Testis (tissue), 3 donors: ENCODE results near the gene NIPBL. TPM values are rescaled to one million over a fixed set of nuclear protein-coding genes. Genes with fewer than 3 reads are reported as not detected.
A peak's percentile ranks its signal among the peaks of the same experiment; 100 is the strongest.

Source experiments
- DNase-seq: peaks from one replicate; pipeline ENCODE4 v3.0.0-alpha.2; 2019
- H3K27ac ChIP-seq, 2 donors: fragments of 200-600 bp; sonication (generic); one replicate each; pipeline ENCODE4 v1.5.1; 2019
- H3K27me3 ChIP-seq: fragments of 200-600 bp; sonication (generic); one replicate; pipeline ENCODE4 v1.5.1; 2019
- H3K36me3 ChIP-seq: fragments of 200-600 bp; sonication (generic); one replicate; pipeline ENCODE4 v1.5.1; 2017; ENCODE audit warnings: low read depth; ENCODE audit errors: missing control alignments
- H3K4me1 ChIP-seq: fragments of 200-600 bp; sonication (generic); one replicate; pipeline ENCODE4 v1.5.1; 2019
- H3K4me3 ChIP-seq, 2 donors: fragments of 200-600 bp; sonication (generic); one replicate each; pipeline ENCODE4 v1.5.1; 2017 to 2019
- H3K9me3 ChIP-seq: fragments of 200-600 bp; sonication (generic); one replicate; pipeline ENCODE4 v1.5.1; 2017
- POLR2A ChIP-seq: fragments of 450-650 bp; IDR thresholded peaks from one replicate; pipeline ENCODE4 v1.6.1; 2017; ENCODE audit warnings: antibody characterized with exemption, mild to moderate bottlenecking, moderate library complexity
- WGBS, 2 donors: methylation state at CpG; one replicate each; pipeline ENCODE4 v1.1.5; 2018; 5-methylcytosine and 5-hydroxymethylcytosine counted together
- intact Hi-C: fragments of 100-400 bp; cut with DNase I; formaldehyde crosslinking; loops from one replicate; pipeline ENCODE4 v1.15.1; 2023; ENCODE audit warnings: low total_unique reads
- polyA plus RNA-seq: library from polyadenylated mRNA; stranded (reverse); fragments of 350-450 nt; fragmentation: Illumina TruSeq; extraction: RNeasy Lipid Tissue Mini Kit (QIAGEN cat#74804); gene quantifications from one replicate; pipeline ENCODE4 v1.2.3, GENCODE V29; 2014; ENCODE audit warnings: low read depth, low replicate concordance; ENCODE audit not compliant: insufficient read depth
- total RNA-seq, 2 donors: library from RNA; depleted of rRNA; stranded (reverse); fragments of >200 nt; gene quantifications; one replicate each; pipeline ENCODE4 v1.2.3, GENCODE V29; 2016
- TF ChIP-seq, protein P1 (sequence below), 3 experiments: fragments of 450-650 bp in 2 of 3; fragments of 200-600 bp in 1 of 3; sonication (generic) in 1 of 3; IDR thresholded peaks; one replicate each; pipeline ENCODE4 v1.5.1; 2016 to 2019; ENCODE audit warnings: antibody characterized with exemption in 3 of 3, mild to moderate bottlenecking in 2 of 3, moderate library complexity in 1 of 3

The NIPBL gene
- total and polyA plus RNA-seq, 3 donors from 2014 or later: 13.8 to 80.2 (median 76.6) TPM

GRCh38 chr5:36855141-36855495 lies 21.5 kb upstream of the NIPBL start:
- intact Hi-C loops: no loop called here
- 25 to 27% methylated on average over 10 of the region's 10 CpGs for WGBS, 2 donors
- Histone ChIP-seq H3K4me1 (no peaks in the 10 kb centered on the region), H3K9me3 (no peaks in the 10 kb centered on the region), H3K27ac (peak overlapping the region in 1 of 2 donors; percentile 70), H3K27me3 (no peaks in the 10 kb centered on the region), H3K4me3 (peak overlapping the region; percentile 20 to 25), H3K36me3 (no peaks in the 10 kb centered on the region)
- peak; percentile 65 for DNase-seq
- no peak for TF ChIP-seq POLR2A
- TF ChIP-seq, protein P1, sequence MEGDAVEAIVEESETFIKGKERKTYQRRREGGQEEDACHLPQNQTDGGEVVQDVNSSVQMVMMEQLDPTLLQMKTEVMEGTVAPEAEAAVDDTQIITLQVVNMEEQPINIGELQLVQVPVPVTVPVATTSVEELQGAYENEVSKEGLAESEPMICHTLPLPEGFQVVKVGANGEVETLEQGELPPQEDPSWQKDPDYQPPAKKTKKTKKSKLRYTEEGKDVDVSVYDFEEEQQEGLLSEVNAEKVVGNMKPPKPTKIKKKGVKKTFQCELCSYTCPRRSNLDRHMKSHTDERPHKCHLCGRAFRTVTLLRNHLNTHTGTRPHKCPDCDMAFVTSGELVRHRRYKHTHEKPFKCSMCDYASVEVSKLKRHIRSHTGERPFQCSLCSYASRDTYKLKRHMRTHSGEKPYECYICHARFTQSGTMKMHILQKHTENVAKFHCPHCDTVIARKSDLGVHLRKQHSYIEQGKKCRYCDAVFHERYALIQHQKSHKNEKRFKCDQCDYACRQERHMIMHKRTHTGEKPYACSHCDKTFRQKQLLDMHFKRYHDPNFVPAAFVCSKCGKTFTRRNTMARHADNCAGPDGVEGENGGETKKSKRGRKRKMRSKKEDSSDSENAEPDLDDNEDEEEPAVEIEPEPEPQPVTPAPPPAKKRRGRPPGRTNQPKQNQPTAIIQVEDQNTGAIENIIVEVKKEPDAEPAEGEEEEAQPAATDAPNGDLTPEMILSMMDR (IDR thresholded peaks at IDR 0.05): no peak

- no peak for DNase-seq
- WGBS, 2 donors: 85 to 94% methylated on average over 1 of the region's 1 CpG
Measured at GRCh38 chr5:36861871-36862270, 14.7 kb upstream of the NIPBL start.

DNA sequence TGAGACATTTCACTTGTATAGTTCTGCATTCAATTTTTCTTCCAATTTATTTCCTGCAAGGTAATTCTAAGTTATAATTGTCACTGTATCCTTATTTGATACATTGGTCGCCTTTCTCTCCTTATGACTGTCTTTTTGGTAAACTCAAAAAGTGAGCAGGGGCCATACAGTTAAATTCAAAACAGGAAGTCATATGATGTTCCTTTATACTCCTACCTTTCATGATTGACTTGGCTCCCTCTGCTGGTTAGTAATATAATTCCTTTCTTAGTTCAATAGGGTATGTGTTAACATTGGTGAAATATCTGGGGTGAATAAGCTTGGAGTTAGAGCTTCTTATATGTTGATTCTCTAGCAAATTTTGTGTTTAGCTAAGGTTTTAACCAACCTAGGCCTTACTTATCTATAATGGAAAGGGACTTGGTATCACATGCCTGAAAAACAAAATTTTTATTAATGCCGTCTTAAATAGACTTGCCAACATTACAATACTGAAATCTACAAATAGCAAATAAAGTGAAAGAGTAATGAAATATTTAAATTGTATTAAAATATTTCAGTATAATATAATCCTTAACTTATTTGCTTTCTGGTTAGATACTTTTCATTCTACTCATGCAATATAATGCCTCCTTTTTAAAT lies 6.0 kb upstream of the NIPBL start:
- intact Hi-C loops: no loop called here
- Histone ChIP-seq H3K4me3 (no peak overlapping the region), H3K27ac (no peak overlapping the region), H3K27me3 (no peaks in the 10 kb centered on the region), H3K9me3 (no peaks in the 10 kb centered on the region), H3K4me1 (no peaks in the 10 kb centered on the region), H3K36me3 (no peaks in the 10 kb centered on the region)
- no peak for DNase-seq
- TF ChIP-seq, protein P1 (IDR thresholded peaks at IDR 0.05): peak; percentile 45 to 67 (median 51)
- TF ChIP-seq POLR2A: no peak
- 62 to 80% methylated on average over 2 of the region's 2 CpGs for whole genome bisulfite sequencing, 2 donors

More at GRCh38 chr5:36861871-36862270, 14.7 kb upstream of the NIPBL start:
- Histone ChIP-seq H3K27ac (no peak overlapping the region), H3K9me3 (no peaks in the 10 kb centered on the region), H3K36me3 (no peaks in the 10 kb centered on the region), H3K4me1 (no peaks in the 10 kb centered on the region), H3K4me3 (no peak overlapping the region), H3K27me3 (no peaks in the 10 kb centered on the region)
- intact Hi-C loops: no loop called here
- TF ChIP-seq, protein P1 (IDR thresholded peaks at IDR 0.05): no peak
- TF ChIP-seq POLR2A: no peak

- peak overlapping the region in 1 of 2 donors; percentile 90 for H3K4me3 ChIP-seq
- H3K27ac ChIP-seq: peak overlapping the region in 1 of 2 donors; percentile 99
- no peaks in the 10 kb centered on the region for H3K9me3 ChIP-seq
- H3K36me3 ChIP-seq: no peaks in the 10 kb centered on the region
- intact Hi-C loops: no loop called here
- no peaks in the 10 kb centered on the region for H3K27me3 ChIP-seq
- no peak for TF ChIP-seq POLR2A
- TF ChIP-seq, protein P1 (IDR thresholded peaks at IDR 0.05): no peak
- DNase-seq: no peak
- WGBS, 2 donors: 22 to 23% methylated on average over 3 of the region's 3 CpGs
- no peaks in the 10 kb centered on the region for H3K4me1 ChIP-seq
Measured at GRCh38 chr5:36874465-36874864, 2.1 kb upstream of the NIPBL start.
